HG03520 (cell line): ENCODE measurements around the gene TRMT2A.

Experiments used
- ATAC-seq: cut with Tn5 transposase; IDR thresholded peaks from one replicate; pipeline ENCODE4 v1.9.1; 2021; ENCODE audit warnings: mild to moderate bottlenecking, moderate library complexity; ENCODE audit not compliant: unreplicated experiment

The TRMT2A gene

GRCh38 chr22:20123366-20124082, 6.5 kb upstream of the TRMT2A start:
- ATAC-seq, result no peak

GRCh38 chr22:20121856-20122415, 4.9 kb upstream of the TRMT2A start:
- no peak for ATAC-seq

DNA sequence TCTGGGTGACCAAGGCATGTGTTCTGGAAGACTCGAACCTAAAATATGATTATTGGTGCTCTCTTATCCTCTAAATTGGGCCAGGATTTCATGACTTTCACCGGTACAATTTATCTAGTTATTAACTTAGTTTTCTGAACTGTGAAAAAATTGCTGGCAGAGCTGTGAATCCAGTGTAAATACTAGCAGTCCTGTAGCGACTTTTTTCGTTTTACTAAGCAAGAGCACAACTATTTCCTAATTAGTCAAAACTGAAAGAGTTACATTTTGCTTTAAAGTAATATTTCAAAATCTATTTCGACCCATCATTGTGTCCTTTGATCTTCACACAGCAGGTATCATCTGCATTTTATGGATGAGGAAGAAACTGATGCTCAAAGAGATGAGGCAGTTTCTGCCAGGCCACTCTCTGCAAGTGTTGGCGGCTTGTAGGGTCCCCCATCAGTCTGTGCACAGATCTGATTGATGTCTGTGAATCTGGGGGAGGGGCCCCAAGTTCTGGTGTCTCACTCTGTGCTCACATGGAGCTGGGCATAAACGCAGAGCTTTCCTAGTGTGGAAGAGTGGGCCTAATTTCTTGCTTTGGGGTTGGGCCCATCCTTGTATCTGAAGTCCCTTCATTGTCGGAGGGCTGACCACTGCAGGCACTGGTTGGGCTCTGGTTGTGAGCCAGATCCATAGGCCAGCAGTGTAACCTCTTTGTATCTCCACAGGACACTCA, 1.4 kb upstream of the TRMT2A start:
- no peak for ATAC-seq

DNA sequence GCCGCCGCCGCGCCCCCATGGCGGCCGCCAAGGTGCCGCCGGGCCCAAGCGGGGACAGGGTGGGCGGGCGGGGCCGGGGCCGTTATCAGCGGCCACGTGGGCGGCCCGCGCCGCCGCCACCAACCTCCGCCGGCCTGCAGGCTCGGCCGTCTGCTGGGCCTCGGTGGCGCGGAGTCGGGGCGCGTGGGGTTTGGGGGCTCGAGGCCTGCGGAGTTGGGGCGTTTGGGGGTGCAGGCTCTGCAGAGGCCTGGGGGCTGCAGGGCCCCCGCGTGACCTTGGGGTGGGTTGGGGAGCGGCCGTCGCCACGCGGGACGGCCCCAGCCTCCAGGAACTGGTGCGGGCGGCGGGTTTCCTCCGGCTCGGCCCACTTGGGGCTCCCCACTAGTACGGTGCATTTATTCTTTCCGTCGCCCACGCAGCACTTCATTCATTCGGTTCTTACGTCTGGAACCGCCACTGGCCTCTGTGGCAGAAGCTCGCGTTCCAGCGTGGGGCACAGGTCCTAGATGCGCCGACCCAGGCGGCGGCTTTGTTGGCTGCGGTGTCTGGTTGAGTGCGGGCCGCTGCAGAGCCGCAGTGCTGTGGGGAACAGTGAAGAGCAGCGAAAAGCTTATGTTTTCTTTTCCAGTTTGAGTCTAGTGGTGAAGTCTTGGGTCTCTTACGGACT, 740 bp upstream of the TRMT2A start:
- no peak for ATAC-seq

- ATAC-seq, result no peak
These were observed 563 bp downstream of the TRMT2A start for GRCh38 chr22:20116376-20116950.

DNA sequence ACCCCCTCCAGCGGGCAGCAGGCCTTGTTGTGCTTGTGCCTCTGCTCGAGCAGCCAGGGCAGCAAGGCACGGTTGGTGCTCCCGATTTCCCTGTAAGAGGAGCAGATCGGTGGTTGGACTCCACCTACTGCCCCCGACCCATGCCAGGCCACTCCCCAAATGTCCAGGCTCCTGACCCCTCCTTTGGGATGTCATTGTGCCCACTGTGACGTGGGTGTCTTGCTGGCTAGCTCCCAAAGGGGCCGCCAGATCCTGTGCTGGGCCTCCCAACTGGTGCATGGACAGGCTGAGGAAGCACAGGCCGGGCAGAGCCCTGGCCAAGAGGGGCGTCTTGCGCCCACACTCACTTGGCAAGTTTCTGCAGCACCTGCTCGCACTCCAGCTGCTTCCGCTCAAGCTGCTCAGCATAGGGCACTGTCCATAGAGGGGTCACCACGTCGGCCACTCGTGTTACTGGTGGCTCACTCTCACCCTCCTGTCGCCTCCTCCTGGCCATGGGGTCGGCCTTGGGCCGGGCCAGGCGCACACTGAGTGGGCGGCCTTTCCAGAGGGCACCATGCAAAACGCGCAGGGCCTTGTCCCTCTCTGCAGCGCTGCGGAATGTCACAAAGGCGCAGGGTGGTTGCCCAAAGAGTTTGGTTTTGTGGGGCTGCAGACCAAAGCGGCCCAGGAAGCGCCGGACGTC, 1.2 kb downstream of the TRMT2A start, which contains the start of gene RANBP1:
RANBP1 (plus strand) TSS at position 414 of the 685 bp plus-strand sequence; CDS start at position 495, 81 bp downstream.
- ATAC-seq, result no peak

- ATAC-seq, result no peak
These were observed 2.2 kb downstream of the TRMT2A start for GRCh38 chr22:20114506-20115475.

DNA sequence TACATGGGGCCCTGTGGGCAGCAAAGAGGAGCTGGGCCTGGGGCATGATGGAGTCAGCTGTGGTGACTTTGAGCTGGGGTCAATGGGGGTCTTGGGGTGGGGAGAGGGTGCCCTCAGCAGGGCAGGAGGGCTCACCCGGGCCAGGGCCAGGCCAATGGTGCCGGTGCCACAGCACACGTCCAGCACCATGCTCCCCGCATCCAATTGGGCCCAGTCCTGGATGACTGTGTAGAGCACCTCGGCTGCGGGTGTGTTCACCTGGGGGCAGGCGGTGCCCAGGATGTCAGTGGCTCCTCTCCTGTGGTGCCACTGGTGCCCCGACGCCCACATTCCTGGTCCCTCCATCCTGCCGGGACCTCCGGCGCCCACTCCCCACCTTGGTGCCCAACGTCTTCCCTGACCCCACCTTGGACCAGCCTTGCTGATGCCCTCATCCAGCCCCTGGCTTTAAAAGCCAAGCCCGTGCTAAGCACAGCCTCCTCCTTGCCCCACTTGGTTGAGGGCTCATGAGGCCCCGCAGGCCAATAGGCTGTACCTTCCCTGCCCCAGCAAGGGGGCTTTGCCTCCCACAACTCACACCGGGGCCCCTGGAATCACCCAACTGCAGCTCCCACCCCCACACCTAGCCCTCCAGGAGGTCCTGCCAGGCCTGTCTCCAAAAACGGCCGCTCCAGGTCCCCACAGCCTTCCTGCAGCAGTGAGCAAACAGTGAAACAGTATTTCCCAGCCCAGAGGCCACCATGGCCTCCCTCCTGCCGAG, 3.3 kb downstream of the TRMT2A start:
- ATAC-seq, result no peak

DNA sequence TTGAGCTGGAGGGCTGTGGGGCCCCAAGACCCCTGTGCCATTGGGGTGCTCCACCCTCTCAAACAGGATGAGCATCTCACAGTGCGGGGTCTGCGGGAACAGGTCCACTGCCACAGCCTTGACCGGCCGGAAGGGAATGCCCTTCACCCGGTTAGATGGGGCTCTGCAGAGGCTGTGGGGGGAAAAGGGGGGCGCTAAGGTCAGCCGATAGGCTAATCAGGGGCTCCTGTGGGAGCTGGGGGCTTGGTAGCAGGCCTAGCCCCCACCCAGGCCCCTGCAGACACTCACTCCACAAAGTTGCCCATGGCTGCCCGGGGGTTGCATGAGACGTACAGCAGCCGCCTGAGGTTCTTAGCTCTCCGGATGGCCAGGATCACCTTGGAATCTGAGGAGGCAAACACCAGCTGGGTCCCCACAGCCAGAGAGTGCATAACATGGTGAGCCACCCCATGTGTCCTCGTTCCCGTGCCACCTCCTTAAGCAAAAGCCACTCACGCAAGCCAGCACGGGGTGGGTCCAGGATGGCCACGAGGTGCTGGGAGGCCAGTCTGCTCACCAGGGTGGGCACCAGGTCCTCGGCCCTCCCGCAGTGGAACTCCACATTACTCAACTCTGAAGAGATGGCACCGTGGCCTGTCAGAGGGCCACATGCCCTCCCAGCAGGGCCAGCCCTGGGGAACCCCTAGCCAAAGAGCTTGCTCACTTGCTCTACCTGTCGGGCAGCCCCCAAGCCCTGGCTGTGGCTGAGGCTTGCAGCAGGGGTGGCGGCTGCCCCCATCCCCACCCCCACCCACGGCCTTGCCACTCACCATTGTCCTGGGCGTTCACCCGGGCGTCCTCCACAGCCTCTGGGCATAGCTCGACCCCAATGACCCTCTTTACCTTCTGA, 4.2 kb downstream of the TRMT2A start:
- no peak for ATAC-seq

- ATAC-seq, result no peak
These were observed 5.1 kb downstream of the TRMT2A start for GRCh38 chr22:20111689-20112622.

- no peak for ATAC-seq
These were observed 5.9 kb downstream of the TRMT2A start for GRCh38 chr22:20111045-20111688.

DNA sequence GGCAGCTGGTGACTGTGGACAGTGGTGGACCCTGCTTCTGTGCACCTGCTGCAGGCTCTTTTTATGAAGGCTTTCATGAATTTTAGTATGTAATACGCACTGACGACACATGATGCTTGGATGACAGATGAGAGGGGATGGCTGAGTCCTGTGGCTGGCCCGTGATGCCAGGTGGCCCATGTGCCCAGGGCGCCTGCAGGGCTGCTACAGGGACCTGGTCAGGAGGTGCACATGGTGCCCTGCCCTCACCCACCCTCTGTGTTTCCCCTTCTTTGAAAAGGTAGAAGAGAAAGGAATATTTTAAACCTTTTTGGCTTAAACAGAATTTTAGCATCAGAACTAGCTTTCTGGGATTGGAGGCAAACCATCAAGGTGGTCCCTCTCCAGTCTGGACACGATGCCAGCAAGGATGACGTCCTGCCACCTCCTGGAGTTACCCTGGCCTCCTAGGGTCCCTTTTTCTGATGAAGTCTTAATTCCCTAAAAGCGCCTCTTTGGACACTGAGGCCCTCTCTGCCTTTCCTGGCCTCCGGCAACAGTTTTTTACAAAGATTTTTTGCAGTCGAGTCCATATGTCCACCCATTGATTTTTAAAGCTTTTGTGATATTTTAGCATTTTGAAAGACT, 6.6 kb downstream of the TRMT2A start:
- ATAC-seq, result no peak

DNA sequence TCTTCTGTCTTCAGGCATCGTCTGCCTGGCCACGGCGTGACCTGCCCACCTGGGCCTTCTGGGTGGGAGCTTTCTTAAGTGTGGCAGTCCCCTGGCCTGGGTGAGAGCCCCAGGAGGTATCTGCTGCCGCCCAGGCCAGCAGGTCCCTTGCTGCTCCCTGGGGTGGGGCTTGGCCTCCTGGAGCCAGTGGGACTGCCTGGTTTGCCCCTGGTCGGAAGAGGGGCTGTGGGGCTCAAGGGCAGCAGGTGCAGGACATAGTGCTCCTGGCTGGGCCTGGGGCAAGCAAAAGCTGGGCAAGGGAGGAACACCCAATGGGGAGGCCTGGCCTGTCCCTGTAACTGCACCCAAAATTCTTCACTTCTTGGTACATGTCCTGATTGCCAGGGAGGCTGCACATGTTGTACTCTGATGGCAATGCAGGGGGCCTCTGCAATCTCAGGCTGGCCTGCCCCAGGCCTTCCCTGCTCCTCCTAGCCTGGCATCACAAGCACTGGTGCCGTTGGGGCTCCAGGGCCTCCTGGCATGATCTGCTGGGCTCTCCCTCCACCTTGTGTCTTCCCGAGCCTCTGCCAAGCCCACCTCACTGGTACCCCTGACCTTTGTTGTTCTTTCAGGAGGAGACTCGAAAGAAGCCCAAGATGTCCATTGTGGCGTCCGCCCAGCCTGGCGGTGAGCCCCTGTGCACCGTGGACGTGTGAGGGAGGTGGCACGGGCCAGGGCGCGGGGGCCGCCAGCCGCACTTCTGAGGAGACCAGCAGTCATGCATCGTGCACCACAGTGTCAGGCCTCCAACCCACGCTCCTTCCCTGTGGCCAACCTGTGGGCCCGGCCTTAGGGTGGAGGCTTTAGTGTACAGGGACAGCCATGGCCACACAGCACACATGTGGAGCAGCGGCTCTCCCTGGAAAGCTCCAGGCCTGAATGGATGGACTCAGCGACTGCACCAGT, 7.3 kb downstream of the TRMT2A start:
- ATAC-seq, result no peak

- ATAC-seq, result no peak
These were observed 8.2 kb downstream of the TRMT2A start for GRCh38 chr22:20108757-20109230.
